Spleen (tissue), 11 donors: ENCODE data around the gene ATG5. TPM values are rescaled to one million over a fixed set of nuclear protein-coding genes. Genes with fewer than 3 reads are reported as not detected.

Source experiments
- DNase-seq: peaks from one replicate; pipeline ENCODE4 v3.0.0-alpha.2; 2020
- H3K27ac ChIP-seq, 8 donors: fragments of 200-600 bp; sonication (generic) in 7 of 8; 1 replicate in 4 of 8; 2 replicates in 4 of 8; pipeline versions ENCODE4 v1.5.0 to v1.8.0; 2016 to 2021; ENCODE audit warnings: inconsistent platforms in 4 of 8, mild to moderate bottlenecking in 4 of 8, moderate library complexity in 1 of 8
- H3K27me3 ChIP-seq, 7 donors: fragments of 200-600 bp; sonication (generic) in 6 of 7; replicated peaks in 1 of 7; 1 replicate in 4 of 7; 2 replicates in 3 of 7; pipeline versions ENCODE4 v1.5.0 to v1.8.0; 2016 to 2021; ENCODE audit warnings: inconsistent platforms in 3 of 7, mild to moderate bottlenecking in 1 of 7
- H3K36me3 ChIP-seq, 6 donors: fragments of 200-600 bp; sonication (generic) in 5 of 6; 1 replicate in 4 of 6; 2 replicates in 2 of 6; pipeline versions ENCODE4 v1.5.0 to v1.8.0; 2016 to 2021; ENCODE audit warnings: inconsistent platforms in 2 of 6
- H3K4me1 ChIP-seq, 6 donors: fragments of 200-600 bp; sonication (generic) in 5 of 6; 1 replicate in 3 of 6; 2 replicates in 3 of 6; pipeline versions ENCODE4 v1.5.0 to v1.8.0; 2016 to 2021; ENCODE audit warnings: inconsistent platforms in 3 of 6
- H3K4me3 ChIP-seq, 8 donors: fragments of 200-600 bp; sonication (generic) in 7 of 8; 1 replicate in 4 of 8; 2 replicates in 4 of 8; pipeline versions ENCODE4 v1.5.0 to v1.8.0; 2016 to 2021; ENCODE audit warnings: inconsistent platforms in 4 of 8, mild to moderate bottlenecking in 4 of 8, moderate library complexity in 2 of 8
- H3K9me3 ChIP-seq, 8 donors: fragments of 200-600 bp; sonication (generic) in 7 of 8; 1 replicate in 4 of 8; 2 replicates in 4 of 8; pipeline versions ENCODE4 v1.5.0 to v1.8.0; 2016 to 2021; ENCODE audit warnings: inconsistent platforms in 4 of 8
- POLR2A ChIP-seq, 3 donors: fragments of 450-650 bp; IDR thresholded peaks; one replicate each; pipeline ENCODE4 v1.5.1; 2017; ENCODE audit warnings: antibody characterized with exemption in 3 of 3, mild to moderate bottlenecking in 1 of 3
- POLR2AphosphoS5 ChIP-seq, 3 donors: sonication (generic); formaldehyde crosslinking; IDR thresholded peaks; one replicate each; pipeline ENCODE4 v1.5.1; 2017; ENCODE audit warnings: antibody characterized with exemption in 3 of 3
- WGBS, 5 donors: extraction: QIAGEN DNeasy Blood & Tissue Kit in 3 of 5; methylation state at CpG; one replicate each; pipeline versions ENCODE4 v1.1.5 to v1.1.7; 2013 to 2018; 5-methylcytosine and 5-hydroxymethylcytosine counted together
- intact Hi-C: fragments of 100-400 bp; cut with DNase I; formaldehyde crosslinking; loops from one replicate; pipeline ENCODE4 v1.15.0; 2023; ENCODE audit warnings: low total_unique reads
- polyA plus RNA-seq, 3 donors: library from polyadenylated mRNA; stranded (reverse); fragments of 200-250 nt; gene quantifications; one replicate each; pipeline ENCODE4 v1.2.1, GENCODE V29; 2013
- total RNA-seq, 7 donors: library from RNA; depleted of rRNA in 3 of 7; stranded (reverse); fragments of >200 nt in 3 of 7; fragmentation: NEBNext Ultra II Directional in 4 of 7; extraction: Animal tissue kit (Norgen Biotek cat#: 25700) in 4 of 7; gene quantifications; one replicate each; pipeline versions ENCODE4 v1.1.0 to v1.2.1, GENCODE V29; 2016 to 2021
- TF ChIP-seq, protein P1 (sequence below), 11 experiments: fragments of 200-600 bp in 7 of 11; fragments of 450-650 bp in 4 of 11; sonication (generic) in 4 of 11; IDR thresholded peaks in 8 of 11; conservative IDR thresholded peaks in 3 of 11; 1 replicate in 7 of 11; 2 replicates in 4 of 11; pipeline versions ENCODE4 v1.4.0 to v1.8.0; 2016 to 2021; ENCODE audit warnings: antibody characterized with exemption in 11 of 11, inconsistent platforms in 4 of 11, mild to moderate bottlenecking in 1 of 11
- donor health status: healthy with polysubstance abuse.
- donor health status: DM: no; HTN: no; CAD: no; lungs with moderate emphysema.
- donor health status: DM: no; HTN: no; CAD: no.
- donor health status: Bipolar disorder and iron deficiency.
- donor health status: healthy.
- donor health status: DM: no; HTN: no; CAD: no.
- donor health status: DM: yes; HTN: yes; CAD: no.

ATG5 gene
- total and polyA plus RNA-seq, 10 donors, result 12.1 to 41.6 (median 27.7) TPM

DNA sequence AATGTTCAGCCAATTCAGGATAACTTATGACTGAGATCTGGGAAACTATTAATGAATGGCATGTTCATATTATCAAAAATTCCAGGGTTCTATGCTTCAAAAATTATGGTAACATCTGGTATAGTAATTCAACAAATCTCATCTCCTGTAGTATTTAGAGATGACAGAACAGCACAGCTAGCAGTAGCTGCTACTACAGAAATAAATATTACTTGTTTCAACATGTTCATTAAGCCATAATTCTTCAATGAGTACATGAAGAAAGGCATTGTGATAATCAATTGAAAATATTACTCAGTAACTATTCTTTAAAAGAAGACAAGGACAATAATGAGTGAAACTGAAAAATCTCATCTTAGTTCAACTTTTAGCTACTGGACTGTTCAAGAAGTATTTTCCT is 66.8 kb downstream of the ATG5 start:
- intact Hi-C loops, result no loop called here
- no peak for TF ChIP-seq POLR2AphosphoS5 (IDR thresholded peaks at IDR 0.05)
- no peak for TF ChIP-seq POLR2A (IDR thresholded peaks at IDR 0.05)
- TF ChIP-seq, protein P1, sequence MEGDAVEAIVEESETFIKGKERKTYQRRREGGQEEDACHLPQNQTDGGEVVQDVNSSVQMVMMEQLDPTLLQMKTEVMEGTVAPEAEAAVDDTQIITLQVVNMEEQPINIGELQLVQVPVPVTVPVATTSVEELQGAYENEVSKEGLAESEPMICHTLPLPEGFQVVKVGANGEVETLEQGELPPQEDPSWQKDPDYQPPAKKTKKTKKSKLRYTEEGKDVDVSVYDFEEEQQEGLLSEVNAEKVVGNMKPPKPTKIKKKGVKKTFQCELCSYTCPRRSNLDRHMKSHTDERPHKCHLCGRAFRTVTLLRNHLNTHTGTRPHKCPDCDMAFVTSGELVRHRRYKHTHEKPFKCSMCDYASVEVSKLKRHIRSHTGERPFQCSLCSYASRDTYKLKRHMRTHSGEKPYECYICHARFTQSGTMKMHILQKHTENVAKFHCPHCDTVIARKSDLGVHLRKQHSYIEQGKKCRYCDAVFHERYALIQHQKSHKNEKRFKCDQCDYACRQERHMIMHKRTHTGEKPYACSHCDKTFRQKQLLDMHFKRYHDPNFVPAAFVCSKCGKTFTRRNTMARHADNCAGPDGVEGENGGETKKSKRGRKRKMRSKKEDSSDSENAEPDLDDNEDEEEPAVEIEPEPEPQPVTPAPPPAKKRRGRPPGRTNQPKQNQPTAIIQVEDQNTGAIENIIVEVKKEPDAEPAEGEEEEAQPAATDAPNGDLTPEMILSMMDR (IDR thresholded peaks at IDR 0.05 in 8 of 11, conservative IDR thresholded peaks at IDR 0.05 in 3 of 11), result no peak
- H3K4me3 ChIP-seq, result no peak overlapping the region

DNA sequence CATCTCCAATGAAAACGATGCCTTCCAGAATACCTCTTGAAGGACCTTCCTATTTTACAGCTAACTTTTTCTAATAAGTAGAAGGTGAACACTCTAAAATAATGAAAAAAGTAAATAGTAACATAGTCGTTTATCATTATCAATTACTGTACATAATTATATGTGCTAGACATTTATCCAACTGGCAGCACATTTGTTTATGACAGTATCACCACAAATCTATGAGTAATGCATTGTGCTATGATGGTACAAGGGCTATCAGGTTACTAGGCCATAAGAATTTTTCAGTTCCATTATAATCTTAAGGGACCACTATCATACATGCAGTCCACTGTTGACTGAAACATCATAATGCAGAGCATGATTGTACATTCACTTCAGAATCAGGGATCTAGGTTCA is 68.4 kb downstream of the ATG5 start:
- 92 to 96% (median 93%) methylated on average over 2 of the region's 2 CpGs for WGBS, 5 donors
- DNase-seq, result no peak
- H3K9me3 ChIP-seq, result peaks cover 0 to 7% (median 0%) of the 10 kb centered on the region in 8 donors
- H3K27ac ChIP-seq, result no peak overlapping the region
- intact Hi-C loops, result no loop called here
- H3K27me3 ChIP-seq, result no peaks in the 10 kb centered on the region
- H3K4me3 ChIP-seq, result no peak overlapping the region
- peaks cover 0 to 19% (median 0%) of the 10 kb centered on the region in 6 donors for H3K36me3 ChIP-seq
- TF ChIP-seq, protein P1 (IDR thresholded peaks at IDR 0.05 in 8 of 11, conservative IDR thresholded peaks at IDR 0.05 in 3 of 11), result no peak
- TF ChIP-seq POLR2A (IDR thresholded peaks at IDR 0.05) (no peak), POLR2AphosphoS5 (IDR thresholded peaks at IDR 0.05) (no peak)
- no peaks in the 10 kb centered on the region for H3K4me1 ChIP-seq

More for the DNA sequence above, 66.8 kb downstream of the ATG5 start:
- Histone ChIP-seq H3K27me3 (no peaks in the 10 kb centered on the region), H3K27ac (no peak overlapping the region), H3K4me1 (no peaks in the 10 kb centered on the region), H3K9me3 (peaks cover 0 to 7% (median 0%) of the 10 kb centered on the region in 8 donors), H3K36me3 (peaks cover 0 to 31% (median 6%) of the 10 kb centered on the region in 6 donors)
- DNase-seq, result no peak

DNA sequence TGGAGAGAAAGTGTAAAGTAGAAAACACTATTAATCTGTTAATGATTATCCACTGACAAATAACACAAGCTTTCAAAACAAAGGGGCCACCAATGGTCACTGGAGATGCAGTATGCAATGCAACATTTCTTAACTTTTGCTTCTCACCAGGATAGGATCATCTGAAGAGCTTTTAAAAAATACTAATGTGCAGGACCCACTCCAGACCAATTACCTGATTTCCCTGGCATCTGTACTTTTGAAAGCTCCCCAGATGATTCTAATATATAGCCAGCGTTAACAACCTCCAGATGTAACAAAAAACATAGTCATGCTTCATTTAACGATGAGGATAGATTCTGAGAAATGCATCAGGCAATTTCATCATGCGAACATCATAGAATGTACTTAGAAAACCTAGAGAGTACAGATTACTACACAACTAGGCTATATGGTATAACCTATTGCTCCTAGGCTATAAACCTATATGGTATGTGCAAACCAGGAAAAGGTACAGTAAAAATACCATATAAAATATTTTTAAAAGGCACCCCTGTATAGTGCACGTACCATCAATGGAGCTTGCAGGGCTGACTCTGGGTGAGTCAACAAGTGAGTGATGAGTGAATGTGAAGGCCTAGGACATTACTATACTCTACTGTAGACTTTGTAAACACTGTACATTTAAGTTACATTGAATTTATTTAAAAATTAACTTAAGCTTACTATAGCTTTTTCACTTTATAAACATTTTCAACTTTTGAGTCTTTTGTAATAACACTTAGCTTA is 69.2 kb downstream of the ATG5 start:
- Histone ChIP-seq H3K4me3 (no peak overlapping the region), H3K27ac (no peak overlapping the region), H3K36me3 (peaks cover 0 to 10% (median 0%) of the 10 kb centered on the region in 6 donors), H3K9me3 (peaks cover 0 to 7% (median 0%) of the 10 kb centered on the region in 8 donors), H3K27me3 (no peaks in the 10 kb centered on the region), H3K4me1 (no peaks in the 10 kb centered on the region)
- 94 to 97% (median 96%) methylated on average over 4 of the region's 4 CpGs for WGBS, 5 donors
- TF ChIP-seq POLR2AphosphoS5 (IDR thresholded peaks at IDR 0.05) (no peak), POLR2A (IDR thresholded peaks at IDR 0.05) (no peak)
- TF ChIP-seq, protein P1 (IDR thresholded peaks at IDR 0.05 in 8 of 11, conservative IDR thresholded peaks at IDR 0.05 in 3 of 11), result no peak
- intact Hi-C loops, result no loop called here
- no peak for DNase-seq

DNA sequence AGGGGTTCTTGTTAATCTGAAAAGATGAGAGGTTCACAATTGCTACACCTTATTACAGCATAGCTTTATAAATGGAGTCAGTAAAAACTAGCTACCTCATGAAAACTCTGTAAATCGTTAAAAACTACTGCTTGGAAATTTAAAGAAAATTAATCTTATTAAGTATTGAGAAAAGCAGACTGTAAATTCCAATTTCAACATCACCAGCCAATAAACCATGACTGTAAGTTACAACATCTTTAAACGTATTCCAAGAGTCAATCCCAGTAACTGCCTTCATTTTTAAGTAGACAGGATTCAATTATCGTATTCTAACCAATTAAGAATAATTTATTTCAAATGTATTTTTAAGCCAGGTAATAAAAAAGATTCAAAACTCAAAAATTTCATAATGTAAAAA is 70.3 kb downstream of the ATG5 start:
- peaks cover 0 to 7% (median 0%) of the 10 kb centered on the region in 6 donors for H3K36me3 ChIP-seq
- H3K27ac ChIP-seq, result no peak overlapping the region
- no peak for TF ChIP-seq POLR2A (IDR thresholded peaks at IDR 0.05)
- no peak for TF ChIP-seq POLR2AphosphoS5 (IDR thresholded peaks at IDR 0.05)
- TF ChIP-seq, protein P1 (IDR thresholded peaks at IDR 0.05 in 8 of 11, conservative IDR thresholded peaks at IDR 0.05 in 3 of 11), result no peak
- H3K4me3 ChIP-seq, result no peak overlapping the region
- H3K4me1 ChIP-seq, result no peaks in the 10 kb centered on the region
- no peaks in the 10 kb centered on the region for H3K27me3 ChIP-seq
- DNase-seq, result no peak
- intact Hi-C loops, result no loop called here
- WGBS, 5 donors, result 81 to 94% (median 92%) methylated on average over 3 of the region's 3 CpGs
- H3K9me3 ChIP-seq, result peaks cover 0 to 7% (median 0%) of the 10 kb centered on the region in 8 donors
